ENCODE results near the gene SLCO3A1. TPM values are rescaled to one million over a fixed set of nuclear protein-coding genes. Genes with fewer than 3 reads are reported as not detected.
A peak's percentile ranks its signal among the peaks of the same experiment; 100 is the strongest.

SLCO3A1 gene
- total RNA-seq, 1 donor from 2014 or later, result 42.5 TPM

DNA sequence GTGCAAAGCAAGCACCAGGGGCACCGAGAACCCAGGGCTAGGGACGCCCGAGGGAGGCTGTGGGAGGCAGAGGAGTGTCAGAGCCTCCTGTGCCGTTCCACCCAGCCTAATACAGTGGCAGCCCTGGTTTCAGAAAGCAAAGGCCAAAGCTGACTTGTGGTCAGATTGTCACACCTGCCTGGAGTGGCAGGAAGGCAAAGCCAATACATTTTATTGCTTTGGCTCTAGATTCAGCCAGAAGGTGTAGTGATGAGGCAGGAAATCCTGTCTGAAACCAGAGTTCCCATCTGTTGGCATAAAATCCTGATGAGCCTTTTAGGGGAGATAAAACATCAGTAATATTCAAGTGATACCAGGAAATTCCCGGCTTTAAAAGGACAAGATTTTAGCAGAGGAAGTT lies 168.3 kb downstream of the SLCO3A1 start:
- no peak overlapping the region for H3K27ac ChIP-seq
- intact Hi-C loops (cut with DNase I), result no loop called here
- DNase-seq, result no peak

DNA sequence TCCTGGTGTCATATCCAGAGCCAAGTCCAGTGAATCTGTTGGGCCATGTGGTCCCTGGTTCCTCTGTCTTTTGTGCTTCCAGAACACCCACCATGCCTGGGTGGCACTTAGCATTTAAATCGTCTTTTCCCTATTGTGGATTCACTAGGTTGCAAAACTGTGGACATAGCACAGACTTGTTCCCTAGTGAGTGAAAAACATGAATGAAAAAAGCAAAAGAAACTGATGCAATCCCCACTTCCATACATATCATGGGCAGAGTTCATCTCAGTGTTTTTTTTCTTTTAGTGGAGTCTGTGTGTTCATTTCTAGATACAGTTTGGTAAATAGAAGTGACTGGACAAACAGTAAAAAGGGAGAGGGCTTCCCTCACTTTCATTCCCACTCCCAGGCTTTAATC lies 170.5 kb downstream of the SLCO3A1 start:
- DNase-seq (no peak), ATAC-seq (no peak)
- H3K36me3 ChIP-seq, result no peaks in the 10 kb centered on the region
- no peaks in the 10 kb centered on the region for H3K9me3 ChIP-seq
- TF ChIP-seq, protein P1, sequence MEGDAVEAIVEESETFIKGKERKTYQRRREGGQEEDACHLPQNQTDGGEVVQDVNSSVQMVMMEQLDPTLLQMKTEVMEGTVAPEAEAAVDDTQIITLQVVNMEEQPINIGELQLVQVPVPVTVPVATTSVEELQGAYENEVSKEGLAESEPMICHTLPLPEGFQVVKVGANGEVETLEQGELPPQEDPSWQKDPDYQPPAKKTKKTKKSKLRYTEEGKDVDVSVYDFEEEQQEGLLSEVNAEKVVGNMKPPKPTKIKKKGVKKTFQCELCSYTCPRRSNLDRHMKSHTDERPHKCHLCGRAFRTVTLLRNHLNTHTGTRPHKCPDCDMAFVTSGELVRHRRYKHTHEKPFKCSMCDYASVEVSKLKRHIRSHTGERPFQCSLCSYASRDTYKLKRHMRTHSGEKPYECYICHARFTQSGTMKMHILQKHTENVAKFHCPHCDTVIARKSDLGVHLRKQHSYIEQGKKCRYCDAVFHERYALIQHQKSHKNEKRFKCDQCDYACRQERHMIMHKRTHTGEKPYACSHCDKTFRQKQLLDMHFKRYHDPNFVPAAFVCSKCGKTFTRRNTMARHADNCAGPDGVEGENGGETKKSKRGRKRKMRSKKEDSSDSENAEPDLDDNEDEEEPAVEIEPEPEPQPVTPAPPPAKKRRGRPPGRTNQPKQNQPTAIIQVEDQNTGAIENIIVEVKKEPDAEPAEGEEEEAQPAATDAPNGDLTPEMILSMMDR (IDR thresholded peaks at IDR 0.05), result no peak
- peaks cover 35% of the 10 kb centered on the region for H3K4me1 ChIP-seq
- H3K27me3 ChIP-seq (ENCODE audit: low read depth), result no peaks in the 10 kb centered on the region
- H3K27ac ChIP-seq, result no peak overlapping the region
- H3K4me3 ChIP-seq, result no peak overlapping the region
- intact Hi-C loops (cut with DNase I), result no loop called here

More for the DNA sequence above, 168.3 kb downstream of the SLCO3A1 start:
- Histone ChIP-seq H3K4me1 (peaks cover 36% of the 10 kb centered on the region), H3K4me3 (no peak overlapping the region), H3K27me3 (ENCODE audit: low read depth) (no peaks in the 10 kb centered on the region), H3K9me3 (no peaks in the 10 kb centered on the region), H3K36me3 (no peaks in the 10 kb centered on the region)
- no peak for ATAC-seq
- TF ChIP-seq, protein P1 (IDR thresholded peaks at IDR 0.05), result no peak

DNA sequence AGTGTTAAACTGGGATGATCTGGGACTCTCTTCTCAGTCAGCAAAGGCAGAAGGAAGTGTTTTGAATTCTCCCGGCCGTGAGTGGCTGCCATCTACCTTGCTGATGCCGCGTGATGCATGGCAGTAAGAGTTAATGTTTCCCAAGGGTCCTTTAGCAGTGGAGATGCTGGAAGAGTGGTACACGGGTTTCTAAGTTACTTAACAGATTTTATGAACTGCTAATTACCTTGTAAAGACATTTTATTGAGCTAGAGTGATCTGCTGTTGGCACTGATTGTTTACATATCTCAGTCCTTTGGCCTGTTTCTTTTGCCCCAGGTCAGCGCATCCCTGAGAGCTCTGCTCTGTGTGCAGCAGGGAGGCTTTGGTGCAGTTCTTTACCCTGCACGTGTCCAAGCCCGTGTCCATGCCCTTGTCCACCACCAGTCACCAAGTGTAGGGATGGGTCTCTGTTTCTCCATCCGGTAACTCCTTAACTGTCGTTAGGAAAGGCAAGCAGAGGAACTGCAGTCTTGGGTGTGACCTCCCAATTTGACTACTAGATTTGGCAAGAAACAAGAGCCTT lies 172.3 kb downstream of the SLCO3A1 start:
- H3K4me1 ChIP-seq, result peaks cover 33% of the 10 kb centered on the region
- TF ChIP-seq, protein P1 (IDR thresholded peaks at IDR 0.05), result no peak
- intact Hi-C loops (cut with DNase I), result no loop called here

DNA sequence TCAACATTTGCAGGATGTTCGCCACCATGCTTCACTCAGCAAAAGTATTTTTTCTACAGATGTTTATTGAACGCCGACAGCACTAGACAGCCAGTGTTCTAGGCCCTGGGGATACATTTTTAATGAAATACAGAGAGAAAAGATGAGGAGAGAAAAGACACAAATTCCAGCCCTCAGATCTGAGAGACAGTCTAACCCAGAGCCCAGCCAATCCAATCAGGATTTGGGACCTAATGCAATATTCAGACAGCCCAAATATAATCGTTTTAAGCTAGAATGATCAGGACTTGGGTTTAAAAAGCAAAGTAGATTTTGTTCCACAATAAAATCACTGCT lies 174.8 kb downstream of the SLCO3A1 start:
- intact Hi-C loops (cut with DNase I), result no loop called here

More for the DNA sequence above, 172.3 kb downstream of the SLCO3A1 start:
- DNase-seq, result no peak
- Histone ChIP-seq H3K36me3 (no peaks in the 10 kb centered on the region), H3K27me3 (ENCODE audit: low read depth) (no peaks in the 10 kb centered on the region), H3K4me3 (no peak overlapping the region), H3K27ac (no peak overlapping the region), H3K9me3 (no peaks in the 10 kb centered on the region)
- ATAC-seq, result no peak

DNA sequence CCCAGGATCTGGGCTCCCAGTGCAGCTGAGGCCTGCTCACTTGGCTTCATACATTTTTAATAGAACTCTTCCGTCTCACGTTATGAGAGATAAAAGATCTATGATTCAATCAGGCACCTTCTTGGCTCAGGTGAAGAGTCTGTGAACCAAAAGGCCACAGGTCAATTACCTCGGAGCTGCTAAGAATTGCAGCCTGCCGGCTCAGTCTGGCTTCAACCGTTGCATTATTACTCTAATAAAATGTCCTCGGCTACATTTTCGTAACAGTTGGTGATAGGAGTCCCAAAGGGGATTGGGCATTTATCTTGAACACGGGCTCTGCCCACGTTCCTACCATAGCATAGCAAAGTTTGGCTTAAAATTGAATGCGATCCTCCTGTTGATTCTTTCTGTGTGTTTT lies 176.3 kb downstream of the SLCO3A1 start:
- TF ChIP-seq, protein P1 (IDR thresholded peaks at IDR 0.05), result no peak
- H3K36me3 ChIP-seq, result no peaks in the 10 kb centered on the region
- ATAC-seq (no peak), DNase-seq (no peak)
- peaks cover 30% of the 10 kb centered on the region for H3K4me1 ChIP-seq
- intact Hi-C loops (cut with DNase I), result no loop called here
- H3K27me3 ChIP-seq (ENCODE audit: low read depth), result no peaks in the 10 kb centered on the region
- no peaks in the 10 kb centered on the region for H3K9me3 ChIP-seq
- H3K4me3 ChIP-seq, result no peak overlapping the region
- peak overlapping the region; percentile 51 for H3K27ac ChIP-seq

More for the DNA sequence above, 174.8 kb downstream of the SLCO3A1 start:
- no peak for ATAC-seq
- H3K4me1 ChIP-seq, result peaks cover 27% of the 10 kb centered on the region
- H3K27me3 ChIP-seq (ENCODE audit: low read depth), result no peaks in the 10 kb centered on the region
- no peaks in the 10 kb centered on the region for H3K36me3 ChIP-seq
- H3K9me3 ChIP-seq, result no peaks in the 10 kb centered on the region
- DNase-seq, result no peak
- H3K4me3 ChIP-seq, result no peak overlapping the region
- TF ChIP-seq, protein P1 (IDR thresholded peaks at IDR 0.05), result no peak
- peak overlapping the region; percentile 39 for H3K27ac ChIP-seq
